Endothelial cell of umbilical vein (primary cell): ENCODE measurements around the gene ELK3. TPM values are rescaled to one million over a fixed set of nuclear protein-coding genes. Genes with fewer than 3 reads are reported as not detected.

Experiments used
- BruUV-seq: library from RNA; stranded (reverse); fragments of 400-500 nt; replicated peaks from 2 replicates; lab custom pipeline; 2021; lab: Mats Ljungman, UMichigan
- CTCF ChIA-PET: fragments of 300-600, 350-600 bp; sonication (Branson Sonifier 250); formaldehyde crosslinking; loops from one replicate; lab custom pipeline; 2021; ENCODE audit warnings: antibody characterized with exemption, inconsistent platforms; lab: Charles Lee
- POLR2A ChIA-PET: fragments of 300-600, 350-600 bp; sonication (Branson Sonifier 250); formaldehyde crosslinking; loops from one replicate; lab custom pipeline; 2021; ENCODE audit warnings: antibody characterized with exemption, inconsistent platforms; lab: Charles Lee
- DNase-seq: peaks from one replicate; pipeline ENCODE4 v3.0.0-alpha.2; 2011; ENCODE audit warnings: low read depth, low spot score
- FAIRE-seq: peaks from 2 replicates; lab custom pipeline; 2011; peaks lifted over from hg19 to GRCh38; lab: Jason Lieb, UNC
- H2AFZ ChIP-seq: 2 replicates; pipeline ENCODE4 v1.6.0; 2012; ENCODE audit warnings: low read depth, low read length, control low read depth, inconsistent platforms
- H3K27ac ChIP-seq: 2 replicates; pipeline ENCODE4 v1.5.1; 2011; ENCODE audit warnings: low read depth, mild to moderate bottlenecking, control low read depth, low read length, moderate library complexity; ENCODE audit not compliant: insufficient read depth
- H3K27me3 ChIP-seq, 2 experiments: 2 replicates each; pipeline versions ENCODE4 v1.6.0 to v1.6.1; 2011; ENCODE audit warnings: low read length in 2 of 2, mixed read lengths in 1 of 2; ENCODE audit not compliant: control insufficient read depth in 2 of 2, insufficient read depth in 2 of 2
- H3K36me3 ChIP-seq, 2 experiments: 2 replicates in 1 of 2; 3 replicates in 1 of 2; pipeline ENCODE4 v1.5.1; 2011; ENCODE audit warnings: low read length in 2 of 2, mild to moderate bottlenecking in 1 of 2, moderate library complexity in 1 of 2; ENCODE audit not compliant: control insufficient read depth in 2 of 2, insufficient read depth in 2 of 2; ENCODE audit errors: extremely low read depth in 1 of 2
- H3K4me1 ChIP-seq: 3 replicates; pipeline ENCODE4 v1.5.1; 2011; ENCODE audit warnings: mild to moderate bottlenecking, low read length; ENCODE audit not compliant: control insufficient read depth, insufficient read depth; ENCODE audit errors: extremely low read depth
- H3K4me2 ChIP-seq: 2 replicates; pipeline ENCODE4 v1.6.1; 2011; ENCODE audit warnings: low read length, control low read depth, mixed read lengths; ENCODE audit not compliant: insufficient read depth
- H3K4me3 ChIP-seq, 3 experiments: fragments of 200-600 bp in 1 of 3; sonication (generic), shearing (Covaris generic) in 1 of 3; replicated peaks in 1 of 3; 2 replicates each; pipeline ENCODE4 v1.5.1; 2011 to 2016; ENCODE audit warnings: control low read depth in 3 of 3, low read length in 3 of 3, mild to moderate bottlenecking in 2 of 3, inconsistent platforms in 1 of 3, low read depth in 1 of 3, moderate library complexity in 1 of 3; ENCODE audit not compliant: insufficient read depth in 1 of 3
- H3K79me2 ChIP-seq: 2 replicates; pipeline ENCODE4 v1.6.0; 2012; ENCODE audit warnings: low read length, inconsistent platforms; ENCODE audit not compliant: control insufficient read depth, insufficient read depth
- H3K9ac ChIP-seq: replicated peaks from 2 replicates; pipeline ENCODE3; 2011; ENCODE audit warnings: low read length, control low read depth; ENCODE audit not compliant: insufficient read depth; ENCODE audit errors: extremely low read depth
- H3K9me1 ChIP-seq: replicated peaks from 3 replicates; pipeline ENCODE4 v1.6.0; 2011; ENCODE audit warnings: mild to moderate bottlenecking, low read length; ENCODE audit not compliant: control insufficient read depth, insufficient read depth; ENCODE audit errors: extremely low read depth
- H3K9me3 ChIP-seq: replicated peaks from 2 replicates; pipeline ENCODE4 v1.5.1; 2012; ENCODE audit warnings: low read length, inconsistent platforms; ENCODE audit not compliant: control insufficient read depth, insufficient read depth
- H4K20me1 ChIP-seq: replicated peaks from 2 replicates; pipeline ENCODE3; 2011; ENCODE audit warnings: mild to moderate bottlenecking, low read length; ENCODE audit not compliant: control insufficient read depth, insufficient read depth; ENCODE audit errors: extremely low read depth
- EZH2 ChIP-seq: IDR thresholded peaks from 2 replicates; pipeline ENCODE4 v1.6.1; 2012; ENCODE audit warnings: borderline replicate concordance, low read depth, mild to moderate bottlenecking, moderate library complexity, low read length, inconsistent platforms; ENCODE audit not compliant: severe bottlenecking
- FOS ChIP-seq: IDR thresholded peaks from 2 replicates; pipeline ENCODE4 v1.6.1; 2011; ENCODE audit warnings: mild to moderate bottlenecking, low read length, moderate library complexity, borderline replicate concordance; ENCODE audit not compliant: insufficient read depth
- GATA2 ChIP-seq: IDR thresholded peaks from 2 replicates; pipeline ENCODE4 v1.7.0; 2011; ENCODE audit warnings: low read depth, mild to moderate bottlenecking, moderate library complexity, mixed read lengths, low read length; ENCODE audit not compliant: insufficient read length, insufficient read depth
- JUN ChIP-seq: IDR thresholded peaks from 2 replicates; pipeline ENCODE4 v1.6.1; 2011; ENCODE audit warnings: borderline replicate concordance, low read depth; ENCODE audit not compliant: insufficient read length, insufficient read depth
- MYC ChIP-seq: IDR thresholded peaks from one replicate; pipeline ENCODE4 v1.6.1; 2011; ENCODE audit warnings: mild to moderate bottlenecking, low read depth, low read length
- POLR2A ChIP-seq: IDR thresholded peaks from 2 replicates; pipeline ENCODE4 v1.6.1; 2012; ENCODE audit warnings: low read depth, mild to moderate bottlenecking, control low read depth, low read length
- POLR2AphosphoS5 ChIP-seq: IDR thresholded peaks from 2 replicates; pipeline ENCODE4 v1.6.1; 2012; ENCODE audit warnings: low read depth, mild to moderate bottlenecking, control low read depth, low read length, moderate library complexity; ENCODE audit not compliant: insufficient read depth
- dilution Hi-C: fragments of 300-500 bp; cut with MboI; formaldehyde crosslinking; loops from one replicate; pipeline ENCODE4 v1.15.0; 2019; ENCODE audit warnings: low sequenced_read_pairs; ENCODE audit not compliant: extremely low pct_ligation_motif_present
- intact Hi-C: fragments of 100-400 bp; cut with micrococcal nuclease; formaldehyde crosslinking; loops from one replicate; pipeline ENCODE4 v1.10.0; 2022
- polyA plus RNA-seq, 4 experiments: library from polyadenylated mRNA; depleted of rRNA in 3 of 4; stranded (reverse) in 3 of 4; unstranded in 1 of 4; fragments of >200 nt; gene quantifications; 2 replicates each; pipeline versions ENCODE4 v1.2.1 to v1.2.3, GENCODE V29; 2011 to 2012; ENCODE audit warnings: missing spikeins in 1 of 4
- total RNA-seq: library from RNA; stranded (reverse); gene quantifications from 2 replicates; pipeline ENCODE4 v1.2.3, GENCODE V29; 2021
- TF ChIP-seq, protein P1 (sequence below): IDR thresholded peaks from 2 replicates; pipeline ENCODE4 v1.6.1; 2011; ENCODE audit not compliant: insufficient read depth, insufficient read length
- TF ChIP-seq, protein P2 (sequence below), 2 donors: IDR thresholded peaks; 1 replicate in 1 of 2; 2 replicates in 1 of 2; pipeline ENCODE4 v1.5.1; 2011; ENCODE audit warnings: low read length in 2 of 2, mild to moderate bottlenecking in 2 of 2, moderate library complexity in 2 of 2, control low read depth in 1 of 2, inconsistent platforms in 1 of 2, low read depth in 1 of 2; ENCODE audit not compliant: insufficient read depth in 1 of 2; ENCODE audit errors: extremely low read depth in 1 of 2

ELK3 gene
- total and polyA plus RNA-seq, 2 donors (not counting 3 experiments of a cell fraction or from before 2014, with no cell fraction given) = 64.8 to 132 TPM

DNA sequence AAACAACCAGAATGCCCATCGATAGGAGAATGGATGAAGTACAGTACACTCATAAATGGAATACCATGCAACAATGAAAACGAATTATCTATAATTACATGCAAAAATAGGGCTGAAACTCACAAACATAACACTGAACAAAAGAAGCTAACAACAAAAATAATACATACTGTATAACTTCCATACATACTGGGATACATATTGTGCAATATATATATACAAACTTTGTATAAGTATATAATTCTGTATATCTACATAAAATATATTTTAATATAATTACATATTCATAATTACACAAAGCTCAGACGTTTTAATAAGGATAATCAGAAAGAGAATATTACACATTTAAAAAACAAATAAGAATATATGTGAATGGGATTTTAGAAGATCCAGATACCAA lies 115.9 kb downstream of the ELK3 start:
- Histone ChIP-seq H3K79me2 (peaks cover 100% of the 10 kb centered on the region), H3K9me1 (no peaks in the 10 kb centered on the region), H4K20me1 (peaks cover 22% of the 10 kb centered on the region), H3K36me3 (peaks cover 3 to 15% of the 10 kb centered on the region in 2 experiments), H3K4me3 (no peak overlapping the region), H3K4me2 (no peak overlapping the region), H3K4me1 (no peaks in the 10 kb centered on the region), H3K27me3 (no peaks in the 10 kb centered on the region), H3K9me3 (no peaks in the 10 kb centered on the region), H2AFZ (no peak overlapping the region), H3K9ac (no peak overlapping the region), H3K27ac (no peak overlapping the region)
- POLR2A ChIA-PET = no interaction called here
- DNase-seq (no peak), FAIRE-seq (no peak)
- dilution Hi-C loops (no loop called here), intact Hi-C loops (no loop called here)
- BruUV-seq = no TSS peak
- CTCF ChIA-PET = interaction anchor here (0.6 to 1.0 kb wide), 3 partner anchors 16 to 40 kb away, joined by 3 read pairs; no protein-coding TSS in a partner anchor
- no peak for TF ChIP-seq MYC
- no peak for TF ChIP-seq EZH2
- TF ChIP-seq JUN = no peak
- TF ChIP-seq, protein P1, sequence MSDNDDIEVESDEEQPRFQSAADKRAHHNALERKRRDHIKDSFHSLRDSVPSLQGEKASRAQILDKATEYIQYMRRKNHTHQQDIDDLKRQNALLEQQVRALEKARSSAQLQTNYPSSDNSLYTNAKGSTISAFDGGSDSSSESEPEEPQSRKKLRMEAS = no peak
- TF ChIP-seq GATA2 = no peak
- TF ChIP-seq, protein P2, sequence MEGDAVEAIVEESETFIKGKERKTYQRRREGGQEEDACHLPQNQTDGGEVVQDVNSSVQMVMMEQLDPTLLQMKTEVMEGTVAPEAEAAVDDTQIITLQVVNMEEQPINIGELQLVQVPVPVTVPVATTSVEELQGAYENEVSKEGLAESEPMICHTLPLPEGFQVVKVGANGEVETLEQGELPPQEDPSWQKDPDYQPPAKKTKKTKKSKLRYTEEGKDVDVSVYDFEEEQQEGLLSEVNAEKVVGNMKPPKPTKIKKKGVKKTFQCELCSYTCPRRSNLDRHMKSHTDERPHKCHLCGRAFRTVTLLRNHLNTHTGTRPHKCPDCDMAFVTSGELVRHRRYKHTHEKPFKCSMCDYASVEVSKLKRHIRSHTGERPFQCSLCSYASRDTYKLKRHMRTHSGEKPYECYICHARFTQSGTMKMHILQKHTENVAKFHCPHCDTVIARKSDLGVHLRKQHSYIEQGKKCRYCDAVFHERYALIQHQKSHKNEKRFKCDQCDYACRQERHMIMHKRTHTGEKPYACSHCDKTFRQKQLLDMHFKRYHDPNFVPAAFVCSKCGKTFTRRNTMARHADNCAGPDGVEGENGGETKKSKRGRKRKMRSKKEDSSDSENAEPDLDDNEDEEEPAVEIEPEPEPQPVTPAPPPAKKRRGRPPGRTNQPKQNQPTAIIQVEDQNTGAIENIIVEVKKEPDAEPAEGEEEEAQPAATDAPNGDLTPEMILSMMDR (IDR thresholded peaks at IDR 0.05; ENCODE audit: extremely low read depth in 1 of 2, insufficient read depth in 1 of 2, low read depth in 1 of 2, low read length in 2 of 2) = no peak
- TF ChIP-seq POLR2AphosphoS5 = no peak
- no peak for TF ChIP-seq FOS
- TF ChIP-seq POLR2A = no peak
